ENCODE results near the gene CPSF4L. TPM values are rescaled to one million over a fixed set of nuclear protein-coding genes. Genes with fewer than 3 reads are reported as not detected.
A peak's percentile ranks its signal among the peaks of the same experiment; 100 is the strongest.

The CPSF4L gene
- total and polyA plus RNA-seq, 2 of the 13 experiments (the other 11 are each of a cell fraction or from before 2014, with no cell fraction given): 0.73 to 1.6 TPM

DNA sequence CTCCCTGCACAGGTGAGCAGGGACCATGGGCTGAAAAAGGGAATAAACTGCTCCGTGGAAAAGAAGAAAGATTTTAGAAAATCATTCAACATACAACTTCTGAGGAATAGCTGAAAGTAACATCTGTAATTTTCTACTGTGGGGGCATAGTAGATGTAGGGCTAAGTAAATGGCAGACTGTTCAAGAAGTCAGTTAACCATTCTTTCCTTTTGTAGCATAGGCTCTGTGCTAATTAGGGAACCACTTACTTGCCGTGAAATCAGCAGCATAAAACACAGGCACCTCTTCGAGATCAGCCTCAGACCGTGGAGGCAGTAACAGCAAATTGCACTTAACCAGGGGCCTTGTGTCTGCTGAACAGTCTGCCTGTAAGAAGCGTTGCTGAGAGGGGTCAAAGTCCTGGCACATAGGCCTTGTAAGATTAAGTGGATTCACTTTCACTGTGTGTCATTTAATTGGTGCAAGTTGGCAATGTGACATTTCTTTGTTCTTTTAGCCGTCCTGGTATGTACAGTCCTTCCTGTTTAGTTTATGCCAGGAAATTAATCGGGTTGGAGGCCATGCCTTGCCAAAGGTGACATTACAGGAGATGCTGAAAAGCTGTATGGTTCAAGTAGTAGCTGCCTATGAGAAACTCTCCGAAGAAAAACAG is 58.4 kb downstream of the CPSF4L start (continued):
- TF ChIP-seq, protein P1, sequence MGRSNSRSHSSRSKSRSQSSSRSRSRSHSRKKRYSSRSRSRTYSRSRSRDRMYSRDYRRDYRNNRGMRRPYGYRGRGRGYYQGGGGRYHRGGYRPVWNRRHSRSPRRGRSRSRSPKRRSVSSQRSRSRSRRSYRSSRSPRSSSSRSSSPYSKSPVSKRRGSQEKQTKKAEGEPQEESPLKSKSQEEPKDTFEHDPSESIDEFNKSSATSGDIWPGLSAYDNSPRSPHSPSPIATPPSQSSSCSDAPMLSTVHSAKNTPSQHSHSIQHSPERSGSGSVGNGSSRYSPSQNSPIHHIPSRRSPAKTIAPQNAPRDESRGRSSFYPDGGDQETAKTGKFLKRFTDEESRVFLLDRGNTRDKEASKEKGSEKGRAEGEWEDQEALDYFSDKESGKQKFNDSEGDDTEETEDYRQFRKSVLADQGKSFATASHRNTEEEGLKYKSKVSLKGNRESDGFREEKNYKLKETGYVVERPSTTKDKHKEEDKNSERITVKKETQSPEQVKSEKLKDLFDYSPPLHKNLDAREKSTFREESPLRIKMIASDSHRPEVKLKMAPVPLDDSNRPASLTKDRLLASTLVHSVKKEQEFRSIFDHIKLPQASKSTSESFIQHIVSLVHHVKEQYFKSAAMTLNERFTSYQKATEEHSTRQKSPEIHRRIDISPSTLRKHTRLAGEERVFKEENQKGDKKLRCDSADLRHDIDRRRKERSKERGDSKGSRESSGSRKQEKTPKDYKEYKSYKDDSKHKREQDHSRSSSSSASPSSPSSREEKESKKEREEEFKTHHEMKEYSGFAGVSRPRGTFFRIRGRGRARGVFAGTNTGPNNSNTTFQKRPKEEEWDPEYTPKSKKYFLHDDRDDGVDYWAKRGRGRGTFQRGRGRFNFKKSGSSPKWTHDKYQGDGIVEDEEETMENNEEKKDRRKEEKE (IDR thresholded peaks at IDR 0.05): no peak
- peak; percentile 68 for TF ChIP-seq ZFX (CRISPR knock-in tag; IDR thresholded peaks at IDR 0.05; ENCODE audit: low read depth)
- TF ChIP-seq FOSL1 (CRISPR knock-in tag; IDR thresholded peaks at IDR 0.05; ENCODE audit: borderline replicate concordance): peak; percentile 48; the same call in 1 of the 2 replicates
- peak; percentile 70 for TF ChIP-seq HOXA3 (CRISPR knock-in tag; IDR thresholded peaks at IDR 0.05)
- no peak for TF ChIP-seq KDM5B (CRISPR knock-in tag; IDR thresholded peaks at IDR 0.05; ENCODE audit: borderline replicate concordance)
- no peak for TF ChIP-seq SMARCC2 (IDR thresholded peaks at IDR 0.05)
- no peak for TF ChIP-seq ZNF296 (CRISPR knock-in tag; conservative IDR thresholded peaks at IDR 0.05)
- TF ChIP-seq HDAC2 (CRISPR knock-in tag; IDR thresholded peaks at IDR 0.05): peak; percentile 81
- 0 out of 2 replicates have a peak, but pooled peaks have one; percentile 60 for TF ChIP-seq ZNF749 (CRISPR knock-in tag; IDR thresholded peaks at IDR 0.05; ENCODE audit: borderline replicate concordance)
- TF ChIP-seq, protein P2, sequence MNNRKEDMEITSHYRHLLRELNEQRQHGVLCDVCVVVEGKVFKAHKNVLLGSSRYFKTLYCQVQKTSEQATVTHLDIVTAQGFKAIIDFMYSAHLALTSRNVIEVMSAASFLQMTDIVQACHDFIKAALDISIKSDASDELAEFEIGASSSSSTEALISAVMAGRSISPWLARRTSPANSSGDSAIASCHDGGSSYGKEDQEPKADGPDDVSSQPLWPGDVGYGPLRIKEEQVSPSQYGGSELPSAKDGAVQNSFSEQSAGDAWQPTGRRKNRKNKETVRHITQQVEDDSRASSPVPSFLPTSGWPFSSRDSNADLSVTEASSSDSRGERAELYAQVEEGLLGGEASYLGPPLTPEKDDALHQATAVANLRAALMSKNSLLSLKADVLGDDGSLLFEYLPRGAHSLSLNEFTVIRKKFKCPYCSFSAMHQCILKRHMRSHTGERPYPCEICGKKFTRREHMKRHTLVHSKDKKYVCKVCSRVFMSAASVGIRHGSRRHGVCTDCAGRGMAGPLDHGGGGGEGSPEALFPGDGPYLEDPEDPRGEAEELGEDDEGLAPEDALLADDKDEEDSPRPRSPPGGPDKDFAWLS (CRISPR knock-in tag; IDR thresholded peaks at IDR 0.05; ENCODE audit: borderline replicate concordance): 0 out of 2 replicates have a peak, but pooled peaks have one; percentile 30
- peak; percentile 75; the same call in 1 of the 2 replicates for TF ChIP-seq BRCA1 (CRISPR knock-in tag; IDR thresholded peaks at IDR 0.05)
- no peak for TF ChIP-seq NFE2L1 (CRISPR knock-in tag; IDR thresholded peaks at IDR 0.05; ENCODE audit: borderline replicate concordance)
- TF ChIP-seq STAG1 (CRISPR knock-in tag; IDR thresholded peaks at IDR 0.05): 0 out of 2 replicates have a peak, but pooled peaks have one; percentile 8
- no peak for TF ChIP-seq E2F5 (CRISPR knock-in tag; conservative IDR thresholded peaks at IDR 0.05)
- no peak for TF ChIP-seq KLF12 (CRISPR knock-in tag; IDR thresholded peaks at IDR 0.05; ENCODE audit: borderline replicate concordance)
- TF ChIP-seq MAFK (conservative IDR thresholded peaks at IDR 0.05 in 1 of 2, IDR thresholded peaks at IDR 0.05 in 1 of 2; ENCODE audit: low read length in 2 of 2): no peak
- no peak for TF ChIP-seq HDAC1 (CRISPR knock-in tag; IDR thresholded peaks at IDR 0.05)
- no peak for TF ChIP-seq ZKSCAN5 (CRISPR knock-in tag; IDR thresholded peaks at IDR 0.05)
- no peak for TF ChIP-seq DNMT3B (CRISPR knock-in tag; conservative IDR thresholded peaks at IDR 0.05)
- no peak for TF ChIP-seq ZNF383 (CRISPR knock-in tag; IDR thresholded peaks at IDR 0.05; ENCODE audit: borderline replicate concordance)
- TF ChIP-seq PRDM10 (CRISPR knock-in tag; IDR thresholded peaks at IDR 0.05; ENCODE audit: low read depth): 0 out of 2 replicates have a peak, but pooled peaks have one; percentile 35

Measured in HepG2 (cell line).